ENCODE results near the gene ATP8A2.

DNA sequence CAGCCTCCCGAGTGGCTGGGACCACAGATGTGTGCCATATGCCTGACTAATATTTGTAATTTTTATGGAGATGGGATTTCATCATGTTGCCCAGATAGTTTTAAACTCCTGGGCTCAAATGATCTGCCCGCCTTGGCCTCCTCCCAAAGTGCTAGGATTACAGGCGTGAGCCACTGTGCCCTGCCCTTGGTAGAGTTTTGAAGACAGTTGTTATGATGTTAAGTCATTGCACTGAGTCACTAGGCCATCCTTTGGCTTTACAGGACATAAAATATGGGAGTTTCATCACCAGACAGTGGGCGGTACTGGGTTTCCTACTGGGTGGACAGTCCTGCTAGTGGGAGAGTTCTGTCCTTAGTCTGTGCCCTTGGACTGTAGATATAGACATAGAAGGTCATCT lies 282.5 kb downstream of the ATP8A2 start:
- TF ChIP-seq POLR2AphosphoS5 (IDR thresholded peaks at IDR 0.05) (no peak), CTCF (IDR thresholded peaks at IDR 0.05) (no peak), POLR2A (IDR thresholded peaks at IDR 0.05) (no peak)

Measured in transverse colon (tissue), 4 donors.